ENCODE results near the gene CPSF3. TPM values are rescaled to one million over a fixed set of nuclear protein-coding genes. Genes with fewer than 3 reads are reported as not detected.

The CPSF3 gene
- total RNA-seq, 4 donors from 2014 or later = 17.9 to 24.4 (median 20.7) TPM

- TF ChIP-seq CTCF (IDR thresholded peaks at IDR 0.05) = no peak
- no peak for DNase-seq (ENCODE audit: low spot score)
- no peak for ATAC-seq (ENCODE audit: low FRiP score)
Measured at GRCh38 chr2:9405636-9406035, 17.8 kb upstream of the CPSF3 start.

DNA sequence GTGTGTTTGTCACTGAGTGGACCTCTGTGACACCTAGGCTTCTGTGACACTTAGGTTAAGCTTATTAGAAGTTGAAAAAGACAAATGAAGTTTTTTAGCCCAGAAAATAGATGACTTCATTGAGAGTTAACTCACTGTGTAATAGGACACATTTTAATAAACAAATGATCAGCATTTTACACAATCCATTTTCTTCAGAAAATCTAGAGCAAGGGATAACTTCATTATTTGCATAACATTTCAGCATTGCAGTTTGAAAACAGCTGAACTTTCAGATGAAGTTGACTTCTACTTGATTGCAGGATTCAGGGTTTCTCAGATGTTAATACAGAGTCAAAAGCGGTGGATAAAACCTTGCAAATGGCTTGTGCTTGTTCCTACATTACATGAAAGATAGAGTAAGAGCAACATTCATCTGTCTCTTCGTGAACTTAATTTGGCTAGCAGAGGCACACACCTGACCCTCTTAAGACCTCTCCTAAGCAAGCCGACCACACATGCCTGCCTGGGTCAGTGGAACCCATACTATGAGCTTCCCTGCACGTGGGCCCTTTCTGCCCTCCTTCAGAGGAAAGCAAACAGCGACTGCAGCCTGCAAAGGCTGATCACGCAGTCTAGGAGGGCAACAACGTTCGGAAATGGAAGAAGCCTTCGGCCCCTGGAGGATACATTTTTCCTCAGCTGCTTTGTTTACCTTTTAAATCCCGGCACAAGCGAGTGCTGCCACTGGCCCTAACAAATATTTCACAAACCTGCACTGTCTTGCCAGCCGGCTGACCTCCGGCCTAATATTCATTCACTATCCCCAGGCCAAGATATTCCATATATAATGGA lies 16.7 kb upstream of the CPSF3 start:
- no peak for DNase-seq (ENCODE audit: low spot score)
- no peak for ATAC-seq (ENCODE audit: low FRiP score)
- TF ChIP-seq CTCF (IDR thresholded peaks at IDR 0.05) = no peak

GRCh38 chr2:9407363-9407811 lies 16.1 kb upstream of the CPSF3 start:
- TF ChIP-seq CTCF (IDR thresholded peaks at IDR 0.05) = no peak
- no peak for ATAC-seq (ENCODE audit: low FRiP score)
- DNase-seq (ENCODE audit: low spot score) = no peak

- ATAC-seq (ENCODE audit: low FRiP score) (no peak), DNase-seq (ENCODE audit: low spot score) (no peak)
- no peak for TF ChIP-seq CTCF (IDR thresholded peaks at IDR 0.05)
Measured at GRCh38 chr2:9408641-9409151, 14.8 kb upstream of the CPSF3 start.

DNA sequence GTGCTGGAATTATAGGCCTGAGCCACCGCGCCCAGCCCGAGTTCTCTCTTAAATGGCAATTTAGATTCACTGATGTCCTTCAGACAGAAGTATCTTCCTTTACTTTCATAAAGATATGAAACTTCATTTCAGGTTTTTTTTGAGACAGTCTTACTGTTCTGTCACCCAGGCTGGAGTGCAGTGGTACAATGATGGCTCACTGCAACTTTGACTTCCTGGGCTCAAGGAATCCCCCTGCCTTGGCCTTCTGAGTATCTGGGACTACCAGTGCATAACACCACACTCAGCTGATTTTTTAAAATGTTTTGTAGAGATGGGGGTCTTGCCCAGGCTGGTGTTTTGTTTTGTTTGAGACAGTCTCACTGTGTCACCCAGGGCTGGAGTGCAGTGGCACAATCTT lies 13.3 kb upstream of the CPSF3 start:
- TF ChIP-seq CTCF (IDR thresholded peaks at IDR 0.05) = no peak
- no peak for DNase-seq (ENCODE audit: low spot score)
- no peak for ATAC-seq (ENCODE audit: low FRiP score)

- TF ChIP-seq CTCF (IDR thresholded peaks at IDR 0.05) = no peak
- ATAC-seq (ENCODE audit: low FRiP score) (no peak), DNase-seq (ENCODE audit: low spot score) (no peak)
Measured at GRCh38 chr2:9412781-9413180, 10.7 kb upstream of the CPSF3 start.

All from omental fat pad (tissue), 4 donors.